IPS-18c (cell line): ENCODE data around the gene FOSB.

Experiments used
- H3K4me3 ChIP-seq: 2 replicates; pipeline ENCODE4 v1.7.0; 2013; ENCODE audit warnings: low read depth, mild to moderate bottlenecking, low read length, moderate library complexity; ENCODE audit not compliant: insufficient read depth
- H3K9me3 ChIP-seq: one replicate; pipeline ENCODE4 v1.6.1; 2013; ENCODE audit warnings: mild to moderate bottlenecking, low read length, moderate library complexity; ENCODE audit not compliant: control insufficient read depth, insufficient read depth

FOSB gene

GRCh38 chr19:45492137-45492626 is 24.4 kb downstream of the FOSB start:
- H3K9me3 ChIP-seq: no peaks in the 10 kb centered on the region
- peak overlapping the region; percentile 43; the same call in 1 of the 2 replicates for H3K4me3 ChIP-seq

- H3K4me3 ChIP-seq: peak overlapping the region; percentile 43
- no peaks in the 10 kb centered on the region for H3K9me3 ChIP-seq
Measured at GRCh38 chr19:45492627-45493470, 25.1 kb downstream of the FOSB start.

- no peaks in the 10 kb centered on the region for H3K9me3 ChIP-seq
- H3K4me3 ChIP-seq: no peak overlapping the region
Measured at GRCh38 chr19:45494261-45494916, 26.6 kb downstream of the FOSB start.

GRCh38 chr19:45495178-45495577 is 27.4 kb downstream of the FOSB start:
- H3K4me3 ChIP-seq: no peak overlapping the region
- no peaks in the 10 kb centered on the region for H3K9me3 ChIP-seq

- H3K4me3 ChIP-seq: peak overlapping the region; percentile 79
- H3K9me3 ChIP-seq: no peaks in the 10 kb centered on the region
Measured at GRCh38 chr19:45496349-45496953, 28.7 kb downstream of the FOSB start.

- H3K4me3 ChIP-seq: peak overlapping the region; percentile 52; the same call in 1 of the 2 replicates
- no peaks in the 10 kb centered on the region for H3K9me3 ChIP-seq
Measured at GRCh38 chr19:45497791-45498190, 30.0 kb downstream of the FOSB start.

- H3K4me3 ChIP-seq: peak within 1 kb of the TSS; percentile 58
- H3K9me3 ChIP-seq: no peaks in the 10 kb centered on the region
Measured at GRCh38 chr19:45498411-45499195, 30.8 kb downstream of the FOSB start, which contains the start of gene PPM1N. PPM1N (plus strand) TSS chr19:45498443; CDS start chr19:45498473, 30 bp downstream.

- no peaks in the 10 kb centered on the region for H3K9me3 ChIP-seq
- H3K4me3 ChIP-seq: peak overlapping the region; percentile 52
Measured at GRCh38 chr19:45499196-45500180, 31.7 kb downstream of the FOSB start.

- H3K4me3 ChIP-seq: peak overlapping the region; percentile 28; the same call in 1 of the 2 replicates
- no peaks in the 10 kb centered on the region for H3K9me3 ChIP-seq
Measured at GRCh38 chr19:45500918-45501729, 33.3 kb downstream of the FOSB start.

GRCh38 chr19:45501730-45502014 is 33.9 kb downstream of the FOSB start:
- Histone ChIP-seq H3K4me3 (0 out of 2 replicates have a peak overlapping the region, but pooled peaks have one; percentile 28), H3K9me3 (no peaks in the 10 kb centered on the region)

- H3K9me3 ChIP-seq: no peaks in the 10 kb centered on the region
- 0 out of 2 replicates have a peak overlapping the region, but pooled peaks have one; percentile 28 for H3K4me3 ChIP-seq
Measured at GRCh38 chr19:45502111-45502510, 34.3 kb downstream of the FOSB start.

- H3K4me3 ChIP-seq: no peak overlapping the region
- no peaks in the 10 kb centered on the region for H3K9me3 ChIP-seq
Measured at GRCh38 chr19:45503909-45504308, 36.1 kb downstream of the FOSB start.

- no peaks in the 10 kb centered on the region for H3K9me3 ChIP-seq
- H3K4me3 ChIP-seq: no peak overlapping the region
Measured at GRCh38 chr19:45505151-45505995, 37.6 kb downstream of the FOSB start.

- H3K9me3 ChIP-seq: no peaks in the 10 kb centered on the region
- H3K4me3 ChIP-seq: peak overlapping the region; percentile 98; the same call in 1 of the 2 replicates
Measured at GRCh38 chr19:45505996-45506245, 38.1 kb downstream of the FOSB start.
